ENCODE measurements around the gene ARMC9.

DNA sequence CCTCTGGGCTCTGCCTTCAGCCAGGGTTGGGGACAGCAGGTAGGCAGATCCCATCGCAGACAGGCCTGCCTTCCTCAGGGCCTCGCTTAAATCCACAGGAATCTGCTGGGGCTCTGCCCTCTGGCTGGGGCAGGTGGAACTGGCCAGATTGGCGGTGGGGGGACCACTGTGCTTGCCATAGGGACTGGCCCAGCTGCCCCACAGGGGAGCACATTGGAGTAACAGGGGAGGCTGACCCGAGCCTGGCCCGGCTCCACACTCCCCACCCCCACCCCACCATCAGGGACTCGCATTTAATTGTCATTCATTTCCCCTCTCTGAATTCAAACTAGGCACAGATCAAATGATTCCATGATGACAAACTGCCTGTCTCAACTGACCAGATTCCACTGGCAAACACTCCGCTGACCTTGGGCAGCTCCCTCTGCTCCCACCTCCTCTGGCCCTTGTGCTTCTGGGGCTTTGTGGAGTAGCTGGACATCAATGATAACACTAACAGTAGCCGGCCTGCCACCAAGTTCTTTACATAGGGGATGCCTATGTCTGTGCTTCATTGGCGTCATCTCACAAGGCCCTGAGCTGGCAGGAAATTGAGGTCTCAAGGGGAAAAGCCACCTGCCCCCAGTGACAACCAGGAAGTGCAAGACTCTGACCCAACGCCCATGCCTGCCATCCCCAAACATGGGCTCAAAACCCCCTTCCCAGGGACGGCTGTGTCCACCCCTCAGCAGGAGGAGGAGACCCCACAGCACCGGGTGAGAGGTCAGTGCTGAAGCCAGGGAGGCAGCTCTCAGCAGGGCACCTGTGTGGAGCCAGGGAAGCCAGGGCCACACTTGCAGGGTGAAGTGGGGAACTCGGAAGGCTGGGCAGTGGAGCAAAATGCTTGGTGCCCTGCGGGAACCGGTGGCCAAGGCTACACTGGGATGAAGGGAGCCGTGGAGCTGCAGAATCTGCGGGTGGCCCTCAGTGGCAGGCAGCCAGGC lies 195.0 kb downstream of the ARMC9 start:
- TF ChIP-seq TAF1 (IDR thresholded peaks at IDR 0.05; ENCODE audit: borderline replicate concordance, insufficient read depth, low read length) (no peak), POLR2AphosphoS5 (IDR thresholded peaks at IDR 0.05; ENCODE audit: low read depth, low read length) (no peak)
- TF ChIP-seq, protein P1, sequence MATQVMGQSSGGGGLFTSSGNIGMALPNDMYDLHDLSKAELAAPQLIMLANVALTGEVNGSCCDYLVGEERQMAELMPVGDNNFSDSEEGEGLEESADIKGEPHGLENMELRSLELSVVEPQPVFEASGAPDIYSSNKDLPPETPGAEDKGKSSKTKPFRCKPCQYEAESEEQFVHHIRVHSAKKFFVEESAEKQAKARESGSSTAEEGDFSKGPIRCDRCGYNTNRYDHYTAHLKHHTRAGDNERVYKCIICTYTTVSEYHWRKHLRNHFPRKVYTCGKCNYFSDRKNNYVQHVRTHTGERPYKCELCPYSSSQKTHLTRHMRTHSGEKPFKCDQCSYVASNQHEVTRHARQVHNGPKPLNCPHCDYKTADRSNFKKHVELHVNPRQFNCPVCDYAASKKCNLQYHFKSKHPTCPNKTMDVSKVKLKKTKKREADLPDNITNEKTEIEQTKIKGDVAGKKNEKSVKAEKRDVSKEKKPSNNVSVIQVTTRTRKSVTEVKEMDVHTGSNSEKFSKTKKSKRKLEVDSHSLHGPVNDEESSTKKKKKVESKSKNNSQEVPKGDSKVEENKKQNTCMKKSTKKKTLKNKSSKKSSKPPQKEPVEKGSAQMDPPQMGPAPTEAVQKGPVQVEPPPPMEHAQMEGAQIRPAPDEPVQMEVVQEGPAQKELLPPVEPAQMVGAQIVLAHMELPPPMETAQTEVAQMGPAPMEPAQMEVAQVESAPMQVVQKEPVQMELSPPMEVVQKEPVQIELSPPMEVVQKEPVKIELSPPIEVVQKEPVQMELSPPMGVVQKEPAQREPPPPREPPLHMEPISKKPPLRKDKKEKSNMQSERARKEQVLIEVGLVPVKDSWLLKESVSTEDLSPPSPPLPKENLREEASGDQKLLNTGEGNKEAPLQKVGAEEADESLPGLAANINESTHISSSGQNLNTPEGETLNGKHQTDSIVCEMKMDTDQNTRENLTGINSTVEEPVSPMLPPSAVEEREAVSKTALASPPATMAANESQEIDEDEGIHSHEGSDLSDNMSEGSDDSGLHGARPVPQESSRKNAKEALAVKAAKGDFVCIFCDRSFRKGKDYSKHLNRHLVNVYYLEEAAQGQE (IDR thresholded peaks at IDR 0.05; ENCODE audit: insufficient read depth in 1 of 2, low read depth in 2 of 2, low read length in 2 of 2): no peak

All from PFSK-1 (cell line).